K562 (cell line): Measurements from ENCODE around the gene TP73. TPM values are rescaled to one million over a fixed set of nuclear protein-coding genes. Genes with fewer than 3 reads are reported as not detected.
A peak's percentile ranks its signal among the peaks of the same experiment; 100 is the strongest.

Source experiments
- BRD4 ChIP-seq: fragments of 200-600 bp; sonication (generic); IDR thresholded peaks from 2 replicates; pipeline ENCODE4 v1.6.1; 2017; ENCODE audit warnings: inconsistent platforms
- CBX8 ChIP-seq: fragments of 200-600 bp; sonication (generic); IDR thresholded peaks from 2 replicates; pipeline ENCODE4 v1.6.1; 2012; ENCODE audit warnings: borderline replicate concordance, mixed run types, low read depth, mild to moderate bottlenecking, moderate library complexity, mixed read lengths, low read length, control low read depth, inconsistent platforms; ENCODE audit not compliant: poor library complexity, severe bottlenecking; ENCODE audit errors: extremely low read depth
- CEBPB ChIP-seq: fragments of 450-650 bp; IDR thresholded peaks from 2 replicates; pipeline ENCODE4 v1.6.1; 2016; ENCODE audit warnings: missing genetic modification characterization, missing compliant biosample characterization
- CXXC5 ChIP-seq: fragments of 250-450 bp; sonication (Bioruptor Pico); IDR thresholded peaks from 2 replicates; pipeline ENCODE4 v1.8.0; 2022; ENCODE audit warnings: inconsistent platforms, mild to moderate bottlenecking, moderate library complexity
- FOXJ3 ChIP-seq: sonication (generic); formaldehyde crosslinking; IDR thresholded peaks from 2 replicates; pipeline ENCODE4 v1.4.0; 2020; ENCODE audit warnings: mild to moderate bottlenecking, missing genetic modification reagents
- GATA2 ChIP-seq: sonication (generic); formaldehyde crosslinking; IDR thresholded peaks from 2 replicates; pipeline ENCODE4 v1.4.0; 2020; ENCODE audit warnings: mild to moderate bottlenecking, missing genetic modification reagents
- L3MBTL2 ChIP-seq: fragments of 450-650 bp; IDR thresholded peaks from 2 replicates; pipeline ENCODE4 v1.6.1; 2016; ENCODE audit warnings: mild to moderate bottlenecking, moderate library complexity
- LARP7 ChIP-seq: fragments of 450-650 bp; IDR thresholded peaks from 2 replicates; pipeline ENCODE4 v1.6.1; 2016
- MCM5 ChIP-seq: fragments of 450-650 bp; IDR thresholded peaks from 2 replicates; pipeline ENCODE4 v1.6.1; 2016; ENCODE audit warnings: low read depth
- MLLT1 ChIP-seq, 2 experiments: fragments of 450-650 bp; IDR thresholded peaks; 2 replicates each; pipeline ENCODE4 v1.6.1; 2016
- NFE2 ChIP-seq: IDR thresholded peaks from 2 replicates; pipeline ENCODE4 v1.6.1; 2014; ENCODE audit warnings: antibody characterized with exemption, low read depth
- PHF8 ChIP-seq: fragments of 200-600 bp; sonication (generic); IDR thresholded peaks from 2 replicates; pipeline ENCODE4 v1.6.1; 2012; ENCODE audit warnings: mixed run types, mild to moderate bottlenecking, inconsistent platforms, low read length, moderate library complexity, borderline replicate concordance
- PRPF4 ChIP-seq: fragments of 200-400 bp; formaldehyde crosslinking; IDR thresholded peaks from one replicate; pipeline ENCODE4 v1.6.1; 2017; ENCODE audit warnings: low read length, low read depth, mild to moderate bottlenecking; ENCODE audit not compliant: insufficient read depth, poor library complexity, severe bottlenecking
- TAF7 ChIP-seq: fragments of 450-650 bp; IDR thresholded peaks from 2 replicates; pipeline ENCODE4 v1.6.1; 2016; ENCODE audit warnings: missing genetic modification characterization, missing compliant biosample characterization
- TCF7 ChIP-seq: sonication (generic); IDR thresholded peaks from 2 replicates; pipeline ENCODE4 v1.6.1; 2016; ENCODE audit warnings: antibody characterized with exemption, borderline replicate concordance
- TCF7L2 ChIP-seq: fragments of 150-350 bp; IDR thresholded peaks from 2 replicates; pipeline ENCODE4 v1.6.1; 2016; ENCODE audit warnings: low read depth, mild to moderate bottlenecking, low read length, moderate library complexity
- TCFL5 ChIP-seq: fragments of 250-450 bp; sonication (Bioruptor Pico); conservative IDR thresholded peaks from 2 replicates; pipeline ENCODE4 v1.6.1; 2021; ENCODE audit warnings: mild to moderate bottlenecking, moderate library complexity, matching md5 sums
- ZBTB43 ChIP-seq: sonication (generic); formaldehyde crosslinking; IDR thresholded peaks from 2 replicates; pipeline ENCODE4 v1.8.0; 2023; ENCODE audit warnings: mild to moderate bottlenecking, missing genetic modification reagents
- ZFP36 ChIP-seq: fragments of 150-350 bp; IDR thresholded peaks from 2 replicates; pipeline ENCODE4 v1.6.1; 2018; ENCODE audit warnings: low read length, low read depth; ENCODE audit not compliant: partially characterized antibody
- ZNF134 ChIP-seq: fragments of 250-450 bp; sonication (Bioruptor Pico); conservative IDR thresholded peaks from 2 replicates; pipeline ENCODE4 v1.4.0; 2020
- ZNF609 ChIP-seq: sonication (generic); formaldehyde crosslinking; IDR thresholded peaks from 2 replicates; pipeline ENCODE4 v1.8.1; 2023; ENCODE audit warnings: missing genetic modification reagents, mild to moderate bottlenecking, borderline replicate concordance
- ZNF785 ChIP-seq: fragments of 250-450 bp; sonication (Bioruptor Pico); IDR thresholded peaks from 2 replicates; pipeline ENCODE4 v1.4.0; 2020; ENCODE audit warnings: mild to moderate bottlenecking
- ZZZ3 ChIP-seq: fragments of 450-650 bp; IDR thresholded peaks from 2 replicates; pipeline ENCODE4 v1.6.1; 2016; ENCODE audit warnings: antibody characterized with exemption, mild to moderate bottlenecking, moderate library complexity
- polyA plus RNA-seq, 8 experiments: library from polyadenylated mRNA; depleted of rRNA in 4 of 8; stranded (reverse) in 5 of 8; unstranded in 3 of 8; fragments of >200 nt; fragmentation: Nextera tagmentation in 2 of 8; fragmentation: Illumina TruSeq in 1 of 8; extraction: Ambion mirVana in 2 of 8; extraction: Trizol in 1 of 8; gene quantifications; 2 replicates each; pipeline versions ENCODE4 v1.2.1 to v1.2.3, GENCODE V29; 2011 to 2014; ENCODE audit warnings: inconsistent platforms in 1 of 8, missing spikeins in 1 of 8
- total RNA-seq, 7 experiments: library from RNA; depleted of rRNA in 6 of 7; stranded (reverse); fragments of >200 nt in 6 of 7; fragmentation: Illumina TruSeq in 2 of 7; extraction: Trizol in 2 of 7; gene quantifications; 2 replicates each; pipeline versions ENCODE4 v1.2.1 to v1.2.3, GENCODE V29; 2011 to 2021; ENCODE audit warnings: low replicate concordance in 1 of 7

Gene TP73
- total and polyA plus RNA-seq, 9 of the 15 experiments (the other 6 are each of a cell fraction or from before 2014, with no cell fraction given) = 0.07 to 1.6 (median 0.40) TPM; not detected in 2

- TF ChIP-seq TCFL5 (CRISPR knock-in tag) = no peak
- no peak for TF ChIP-seq ZBTB43 (CRISPR knock-in tag)
- no peak for TF ChIP-seq MCM5
- no peak for TF ChIP-seq ZFP36
- no peak for TF ChIP-seq TAF7 (tag)
- TF ChIP-seq MLLT1 (IDR thresholded peaks at IDR 0.05) = no peak
- TF ChIP-seq BRD4 = no peak
- no peak for TF ChIP-seq CBX8
- TF ChIP-seq PRPF4 = no peak
- no peak for TF ChIP-seq PHF8
- no peak for TF ChIP-seq ZZZ3
- no peak for TF ChIP-seq GATA2
- TF ChIP-seq L3MBTL2 = peak; percentile 34
- TF ChIP-seq ZNF785 = no peak
- no peak for TF ChIP-seq TCF7L2
- TF ChIP-seq ZNF609 (CRISPR knock-in tag) = no peak
- TF ChIP-seq NFE2 = no peak
- no peak for TF ChIP-seq LARP7
- peak; percentile 27; the same call in 1 of the 2 replicates for TF ChIP-seq CXXC5 (CRISPR knock-in tag)
- TF ChIP-seq ZNF134 (CRISPR knock-in tag) = peak; percentile 62; the same call in 1 of the 2 replicates
- TF ChIP-seq TCF7 = no peak
- TF ChIP-seq CEBPB = peak; percentile 99
- no peak for TF ChIP-seq FOXJ3 (CRISPR knock-in tag)
These were observed 16.4 kb downstream of the TP73 start (continued) for GRCh38 chr1:3668585-3669300.
